Keratinocyte (primary cell): ENCODE data around the gene UBR3. TPM values are rescaled to one million over a fixed set of nuclear protein-coding genes. Genes with fewer than 3 reads are reported as not detected.

Experiments used
- DNase-seq: peaks from one replicate; pipeline ENCODE4 v3.0.0-alpha.2; 2011; ENCODE audit warnings: low read depth, missing footprints, low spot score
- FAIRE-seq: peaks from 2 replicates; lab custom pipeline; 2011; peaks lifted over from hg19 to GRCh38; lab: Jason Lieb, UNC
- H2AFZ ChIP-seq: 2 replicates; pipeline ENCODE4 v1.6.0; 2012; ENCODE audit warnings: low read length, control low read depth, inconsistent platforms; ENCODE audit not compliant: control insufficient read depth
- H3K27ac ChIP-seq: 2 replicates; pipeline ENCODE4 v1.5.1; 2011; ENCODE audit warnings: low read length; ENCODE audit not compliant: control insufficient read depth, insufficient read depth
- H3K27me3 ChIP-seq: 3 replicates; pipeline ENCODE4 v1.6.0; 2011; ENCODE audit warnings: low read length; ENCODE audit not compliant: control insufficient read depth, insufficient read depth; ENCODE audit errors: extremely low read depth
- H3K36me3 ChIP-seq, 2 experiments: 2 replicates in 1 of 2; 3 replicates in 1 of 2; pipeline ENCODE4 v1.5.1; 2011; ENCODE audit warnings: low read length in 2 of 2, mild to moderate bottlenecking in 1 of 2; ENCODE audit not compliant: control insufficient read depth in 2 of 2, insufficient read depth in 2 of 2; ENCODE audit errors: extremely low read depth in 1 of 2
- H3K4me1 ChIP-seq: 3 replicates; pipeline ENCODE4 v1.5.1; 2011; ENCODE audit warnings: low read length; ENCODE audit not compliant: control insufficient read depth, insufficient read depth; ENCODE audit errors: extremely low read depth
- H3K4me2 ChIP-seq: 3 replicates; pipeline ENCODE4 v1.6.0; 2011; ENCODE audit warnings: low read depth, low read length; ENCODE audit not compliant: control insufficient read depth, insufficient read depth; ENCODE audit errors: extremely low read depth
- H3K4me3 ChIP-seq, 3 experiments: fragments of 200-600 bp in 1 of 3; sonication (generic) in 1 of 3; 2 replicates in 2 of 3; 3 replicates in 1 of 3; pipeline ENCODE4 v1.5.1; 2011 to 2016; ENCODE audit warnings: low read length in 3 of 3, mild to moderate bottlenecking in 3 of 3, control low read depth in 2 of 3, inconsistent platforms in 1 of 3, low read depth in 1 of 3, mixed read lengths in 1 of 3, mixed run types in 1 of 3, moderate library complexity in 1 of 3; ENCODE audit not compliant: control insufficient read depth in 2 of 3, insufficient read depth in 2 of 3; ENCODE audit errors: extremely low read depth in 1 of 3
- H3K79me2 ChIP-seq: 2 replicates; pipeline ENCODE4 v1.6.0; 2012; ENCODE audit warnings: low read length; ENCODE audit not compliant: control insufficient read depth, insufficient read depth
- H3K9ac ChIP-seq: 3 replicates; pipeline ENCODE4 v1.6.0; 2011; ENCODE audit warnings: low read length; ENCODE audit not compliant: control insufficient read depth, insufficient read depth; ENCODE audit errors: extremely low read depth
- H3K9me1 ChIP-seq: 3 replicates; pipeline ENCODE4 v1.6.0; 2011; ENCODE audit warnings: low read length; ENCODE audit not compliant: control insufficient read depth, insufficient read depth; ENCODE audit errors: extremely low read depth
- H3K9me3 ChIP-seq: 2 replicates; pipeline ENCODE4 v1.5.1; 2012; ENCODE audit warnings: low read depth, low read length; ENCODE audit not compliant: control insufficient read depth
- H4K20me1 ChIP-seq: 3 replicates; pipeline ENCODE4 v1.6.0; 2011; ENCODE audit warnings: low read length; ENCODE audit not compliant: control insufficient read depth, insufficient read depth; ENCODE audit errors: extremely low read depth
- EZH2 ChIP-seq: IDR thresholded peaks from one replicate; pipeline ENCODE4 v1.6.1; 2012; ENCODE audit warnings: inconsistent platforms, mild to moderate bottlenecking, low read length, moderate library complexity
- dilution Hi-C: fragments of 300-500 bp; cut with MboI; formaldehyde crosslinking; loops from one replicate; pipeline ENCODE4 v1.7.0; 2020; ENCODE audit warnings: low sequenced_read_pairs; ENCODE audit not compliant: extremely low pct_ligation_motif_present
- polyA plus RNA-seq, 5 experiments: library from polyadenylated mRNA; depleted of rRNA in 3 of 5; stranded (reverse) in 3 of 5; stranded (forward) in 1 of 5; unstranded in 1 of 5; fragments of >200 nt; gene quantifications; 1 replicate in 1 of 5; 2 replicates in 3 of 5; 3 replicates in 1 of 5; pipeline versions ENCODE4 v1.2.1 to v1.2.3, GENCODE V29; 2011 to 2012; ENCODE audit warnings: missing spikeins in 2 of 5, low read depth in 1 of 5, low replicate concordance in 1 of 5
- TF ChIP-seq, protein P1 (sequence below), 3 experiments: IDR thresholded peaks in 1 of 3; conservative IDR thresholded peaks in 1 of 3; optimal IDR thresholded peaks in 1 of 3; 2 replicates in 2 of 3; 3 replicates in 1 of 3; pipeline versions ENCODE3 to v1.5.1; 2011; ENCODE audit warnings: low read length in 3 of 3, mild to moderate bottlenecking in 3 of 3, moderate library complexity in 2 of 3, control low read depth in 1 of 3, inconsistent platforms in 1 of 3; ENCODE audit not compliant: insufficient read depth in 2 of 3; ENCODE audit errors: extremely low read depth in 1 of 3

UBR3 gene
- polyA plus RNA-seq, 1 donor (not counting 4 experiments of a cell fraction or from before 2014, with no cell fraction given): 14.7 TPM

DNA sequence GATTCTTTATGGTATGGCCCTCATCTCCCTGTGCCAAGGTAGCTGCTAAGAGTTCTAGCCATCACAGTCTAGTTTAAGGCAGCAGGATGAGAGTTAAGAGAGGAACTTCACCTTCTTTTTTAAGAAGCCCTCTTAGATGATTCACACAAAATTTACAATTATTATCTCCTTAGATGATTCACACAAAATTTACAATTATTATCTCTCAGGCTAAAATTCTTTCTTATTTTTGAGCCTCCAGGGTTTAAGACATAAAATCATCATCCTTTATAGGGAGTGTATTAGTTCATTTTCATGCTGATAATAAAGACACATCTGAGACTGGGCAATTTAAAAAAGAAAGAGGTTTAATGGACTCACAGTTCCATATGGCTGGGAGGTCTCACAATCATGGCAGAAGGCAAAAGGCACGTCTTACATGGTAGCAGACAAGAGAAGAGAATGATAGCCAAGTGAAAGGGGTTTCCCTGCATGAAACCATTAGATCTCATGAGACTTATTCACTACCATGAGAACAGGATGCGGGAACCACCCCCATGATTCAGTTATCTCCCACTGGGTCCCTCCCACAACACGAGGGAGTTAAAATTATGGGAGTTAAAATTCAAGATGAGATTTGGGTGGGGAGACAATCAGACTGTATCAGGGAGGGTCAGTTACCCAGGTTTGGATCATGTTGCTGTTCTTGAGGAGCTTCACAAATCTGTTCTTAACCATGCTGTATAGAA, 217.7 kb downstream of the UBR3 start:
- H2AFZ ChIP-seq: no peak overlapping the region
- no peak overlapping the region for H3K27ac ChIP-seq
- no peaks in the 10 kb centered on the region for H3K27me3 ChIP-seq
- dilution Hi-C loops: no loop called here
- no peak overlapping the region for H3K4me3 ChIP-seq
- H3K36me3 ChIP-seq: no peaks in the 10 kb centered on the region
- H3K9ac ChIP-seq: no peak overlapping the region
- DNase-seq (no peak), FAIRE-seq (no peak)
- no peak overlapping the region for H3K4me2 ChIP-seq
- H3K79me2 ChIP-seq: no peaks in the 10 kb centered on the region
- H4K20me1 ChIP-seq: no peaks in the 10 kb centered on the region
- TF ChIP-seq, protein P1, sequence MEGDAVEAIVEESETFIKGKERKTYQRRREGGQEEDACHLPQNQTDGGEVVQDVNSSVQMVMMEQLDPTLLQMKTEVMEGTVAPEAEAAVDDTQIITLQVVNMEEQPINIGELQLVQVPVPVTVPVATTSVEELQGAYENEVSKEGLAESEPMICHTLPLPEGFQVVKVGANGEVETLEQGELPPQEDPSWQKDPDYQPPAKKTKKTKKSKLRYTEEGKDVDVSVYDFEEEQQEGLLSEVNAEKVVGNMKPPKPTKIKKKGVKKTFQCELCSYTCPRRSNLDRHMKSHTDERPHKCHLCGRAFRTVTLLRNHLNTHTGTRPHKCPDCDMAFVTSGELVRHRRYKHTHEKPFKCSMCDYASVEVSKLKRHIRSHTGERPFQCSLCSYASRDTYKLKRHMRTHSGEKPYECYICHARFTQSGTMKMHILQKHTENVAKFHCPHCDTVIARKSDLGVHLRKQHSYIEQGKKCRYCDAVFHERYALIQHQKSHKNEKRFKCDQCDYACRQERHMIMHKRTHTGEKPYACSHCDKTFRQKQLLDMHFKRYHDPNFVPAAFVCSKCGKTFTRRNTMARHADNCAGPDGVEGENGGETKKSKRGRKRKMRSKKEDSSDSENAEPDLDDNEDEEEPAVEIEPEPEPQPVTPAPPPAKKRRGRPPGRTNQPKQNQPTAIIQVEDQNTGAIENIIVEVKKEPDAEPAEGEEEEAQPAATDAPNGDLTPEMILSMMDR (optimal IDR thresholded peaks at IDR 0.05 in 1 of 3, IDR thresholded peaks at IDR 0.05 in 1 of 3, conservative IDR thresholded peaks at IDR 0.05 in 1 of 3; ENCODE audit: extremely low read depth in 1 of 3, insufficient read depth in 2 of 3, low read length in 3 of 3): no peak
- TF ChIP-seq EZH2: no peak
- no peaks in the 10 kb centered on the region for H3K9me3 ChIP-seq
- H3K4me1 ChIP-seq: no peaks in the 10 kb centered on the region
- no peaks in the 10 kb centered on the region for H3K9me1 ChIP-seq

DNA sequence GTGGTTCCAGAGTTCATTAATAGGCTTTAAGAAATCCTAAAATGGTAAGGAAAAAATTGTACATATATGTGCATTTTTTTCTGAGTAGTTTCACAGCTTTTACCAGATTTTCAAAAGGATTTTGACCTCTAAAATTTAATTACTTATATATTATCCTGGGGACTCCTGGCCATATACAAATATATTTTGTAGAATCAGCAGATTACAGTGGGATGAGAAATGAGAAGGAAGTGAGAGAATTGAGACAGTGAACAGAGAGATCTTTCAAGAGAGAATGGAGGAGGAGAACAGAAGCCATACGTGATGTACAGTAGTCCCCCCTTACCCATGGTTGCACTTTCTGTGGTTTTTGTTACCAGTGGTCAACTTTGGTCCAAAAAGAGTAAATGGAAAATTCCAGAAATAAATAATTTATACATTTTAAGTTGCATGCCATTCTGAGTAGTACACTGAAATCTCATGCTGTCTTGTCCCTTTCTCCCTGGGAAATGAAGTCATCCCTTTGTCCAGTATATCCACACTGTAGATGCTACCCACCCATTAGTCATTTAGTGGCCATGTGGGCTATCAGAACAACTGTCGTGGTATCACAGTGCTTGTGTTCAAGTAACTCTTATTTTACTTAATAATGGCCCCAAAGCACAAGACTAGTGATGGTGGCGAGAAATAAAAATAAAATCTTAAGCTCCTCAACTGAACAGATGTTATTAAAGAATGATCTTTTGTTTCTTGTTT, 220.2 kb downstream of the UBR3 start:
- Histone ChIP-seq H2AFZ (no peak overlapping the region), H3K4me3 (no peak overlapping the region), H3K9me1 (no peaks in the 10 kb centered on the region), H3K4me1 (no peaks in the 10 kb centered on the region), H3K9ac (no peak overlapping the region), H3K4me2 (no peak overlapping the region), H3K36me3 (no peaks in the 10 kb centered on the region), H3K27ac (no peak overlapping the region), H3K79me2 (no peaks in the 10 kb centered on the region), H3K9me3 (no peaks in the 10 kb centered on the region), H4K20me1 (no peaks in the 10 kb centered on the region), H3K27me3 (no peaks in the 10 kb centered on the region)
- DNase-seq: no peak
- dilution Hi-C loops: no loop called here
- no peak for TF ChIP-seq EZH2
- TF ChIP-seq, protein P1 (optimal IDR thresholded peaks at IDR 0.05 in 1 of 3, IDR thresholded peaks at IDR 0.05 in 1 of 3, conservative IDR thresholded peaks at IDR 0.05 in 1 of 3; ENCODE audit: extremely low read depth in 1 of 3, insufficient read depth in 2 of 3, low read length in 3 of 3): no peak
- FAIRE-seq: no peak
